DND-41 (cell line): ENCODE data around the gene SLC23A1.

ENCODE experiments used
- EZH2 ChIP-seq: IDR thresholded peaks from 3 replicates; pipeline ENCODE4 v1.6.1; 2012; ENCODE audit warnings: borderline replicate concordance, low read depth, mild to moderate bottlenecking, moderate library complexity, low read length, inconsistent platforms; ENCODE audit not compliant: severe bottlenecking
- TF ChIP-seq, protein P1 (sequence below): IDR thresholded peaks from 2 replicates; pipeline ENCODE4 v1.5.1; 2012; ENCODE audit warnings: borderline replicate concordance, low read length, moderate library complexity, mild to moderate bottlenecking; ENCODE audit not compliant: poor library complexity, severe bottlenecking; ENCODE audit errors: extremely low read depth

DNA sequence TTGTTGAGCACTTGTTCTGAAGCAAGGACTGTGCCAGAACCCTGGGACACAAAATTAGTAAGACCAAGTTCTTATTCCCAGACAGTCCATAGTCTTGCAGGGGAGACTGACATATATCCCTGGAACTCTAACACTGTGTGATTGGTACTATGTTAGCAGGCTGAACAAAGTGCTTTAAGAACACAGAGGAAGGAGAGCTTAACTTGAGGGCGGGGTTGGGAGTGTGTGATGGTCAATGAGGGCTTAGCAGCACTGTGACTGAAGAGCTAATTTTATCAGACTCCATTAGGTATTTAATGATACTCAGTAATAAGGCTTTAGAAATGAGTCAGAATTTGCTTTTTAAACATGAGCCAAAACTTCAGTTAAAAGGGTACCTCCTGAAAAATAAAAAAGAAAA lies 35.7 kb upstream of the SLC23A1 start:
- TF ChIP-seq, protein P1, sequence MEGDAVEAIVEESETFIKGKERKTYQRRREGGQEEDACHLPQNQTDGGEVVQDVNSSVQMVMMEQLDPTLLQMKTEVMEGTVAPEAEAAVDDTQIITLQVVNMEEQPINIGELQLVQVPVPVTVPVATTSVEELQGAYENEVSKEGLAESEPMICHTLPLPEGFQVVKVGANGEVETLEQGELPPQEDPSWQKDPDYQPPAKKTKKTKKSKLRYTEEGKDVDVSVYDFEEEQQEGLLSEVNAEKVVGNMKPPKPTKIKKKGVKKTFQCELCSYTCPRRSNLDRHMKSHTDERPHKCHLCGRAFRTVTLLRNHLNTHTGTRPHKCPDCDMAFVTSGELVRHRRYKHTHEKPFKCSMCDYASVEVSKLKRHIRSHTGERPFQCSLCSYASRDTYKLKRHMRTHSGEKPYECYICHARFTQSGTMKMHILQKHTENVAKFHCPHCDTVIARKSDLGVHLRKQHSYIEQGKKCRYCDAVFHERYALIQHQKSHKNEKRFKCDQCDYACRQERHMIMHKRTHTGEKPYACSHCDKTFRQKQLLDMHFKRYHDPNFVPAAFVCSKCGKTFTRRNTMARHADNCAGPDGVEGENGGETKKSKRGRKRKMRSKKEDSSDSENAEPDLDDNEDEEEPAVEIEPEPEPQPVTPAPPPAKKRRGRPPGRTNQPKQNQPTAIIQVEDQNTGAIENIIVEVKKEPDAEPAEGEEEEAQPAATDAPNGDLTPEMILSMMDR, result no peak
- TF ChIP-seq EZH2, result no peak
